Measurements from ENCODE around the gene GTPBP4. TPM values are rescaled to one million over a fixed set of nuclear protein-coding genes. Genes with fewer than 3 reads are reported as not detected.
A peak's percentile ranks its signal among the peaks of the same experiment; 100 is the strongest.

GTPBP4 gene
- total RNA-seq, 1 experiment from 2014 or later, result 44.6 TPM

GRCh38 chr10:1011696-1012095 lies 23.5 kb downstream of the GTPBP4 start:
- ChIA-PET POLR2A (ENCODE audit: unreplicated experiment) (no interaction called here), CTCF (no interaction called here)
- Histone ChIP-seq H3K27ac (ENCODE audit: low read length) (no peak overlapping the region), H3K9me3 (ENCODE audit: low read length) (no peaks in the 10 kb centered on the region), H3K4me2 (ENCODE audit: low read length) (no peak overlapping the region), H3F3A (ENCODE audit: low read length, unreplicated experiment) (no peaks in the 10 kb centered on the region), H2AFZ (ENCODE audit: low read length) (no peak overlapping the region), H3K9ac (ENCODE audit: low read length) (no peak overlapping the region), H3K27me3 (ENCODE audit: low read length) (no peaks in the 10 kb centered on the region), H3K4me3 (ENCODE audit: low read length) (no peak overlapping the region), H3K36me3 (ENCODE audit: low read depth, low read length) (peaks cover 10% of the 10 kb centered on the region), H3K79me2 (ENCODE audit: low read length) (no peaks in the 10 kb centered on the region), H4K20me1 (ENCODE audit: low read length) (no peaks in the 10 kb centered on the region), H3K4me1 (ENCODE audit: insufficient read depth, low read length) (no peaks in the 10 kb centered on the region), H3K9me2 (replicated peaks; ENCODE audit: low read length) (no peaks in the 10 kb centered on the region)
- no peak for DNase-seq
- no peak for ATAC-seq
- intact Hi-C loops (cut with micrococcal nuclease), result no loop called here
- BruUV-seq (replicated peaks), result no TSS peak
- no peak for TF ChIP-seq CTCF (conservative IDR thresholded peaks at IDR 0.05; ENCODE audit: low read depth, low read length)
- no peak for TF ChIP-seq EZH2phosphoT487 (IDR thresholded peaks at IDR 0.05; ENCODE audit: borderline replicate concordance, low read length)
- TF ChIP-seq EZH2 (IDR thresholded peaks at IDR 0.05; ENCODE audit: low read length, unreplicated experiment), result no peak

- H3K4me3 ChIP-seq (ENCODE audit: low read length), result no peak overlapping the region
- intact Hi-C loops (cut with micrococcal nuclease), result no loop called here
- H3K4me1 ChIP-seq (ENCODE audit: insufficient read depth, low read length), result no peaks in the 10 kb centered on the region
- H3K9me2 ChIP-seq (replicated peaks; ENCODE audit: low read length), result no peaks in the 10 kb centered on the region
- no peak overlapping the region for H3K4me2 ChIP-seq (ENCODE audit: low read length)
- CTCF ChIA-PET, result no interaction called here
- H3F3A ChIP-seq (ENCODE audit: low read length, unreplicated experiment), result no peaks in the 10 kb centered on the region
- ATAC-seq (no peak), DNase-seq (no peak)
- POLR2A ChIA-PET (ENCODE audit: unreplicated experiment), result no interaction called here
- no TSS peak for BruUV-seq (replicated peaks)
- no peaks in the 10 kb centered on the region for H3K9me3 ChIP-seq (ENCODE audit: low read length)
- no peak overlapping the region for H2AFZ ChIP-seq (ENCODE audit: low read length)
- H3K9ac ChIP-seq (ENCODE audit: low read length), result no peak overlapping the region
- H3K27me3 ChIP-seq (ENCODE audit: low read length), result no peaks in the 10 kb centered on the region
- H4K20me1 ChIP-seq (ENCODE audit: low read length), result no peaks in the 10 kb centered on the region
- no peak overlapping the region for H3K27ac ChIP-seq (ENCODE audit: low read length)
- peaks cover 10% of the 10 kb centered on the region for H3K36me3 ChIP-seq (ENCODE audit: low read depth, low read length)
- TF ChIP-seq CTCF (conservative IDR thresholded peaks at IDR 0.05; ENCODE audit: low read depth, low read length) (no peak), EZH2phosphoT487 (IDR thresholded peaks at IDR 0.05; ENCODE audit: borderline replicate concordance, low read length) (no peak), EZH2 (IDR thresholded peaks at IDR 0.05; ENCODE audit: low read length, unreplicated experiment) (no peak)
- no peaks in the 10 kb centered on the region for H3K79me2 ChIP-seq (ENCODE audit: low read length)
These were observed 27.5 kb downstream of the GTPBP4 start for GRCh38 chr10:1015688-1016087.

- Histone ChIP-seq H2AFZ (ENCODE audit: low read length) (no peak overlapping the region), H3K27me3 (ENCODE audit: low read length) (no peaks in the 10 kb centered on the region), H4K20me1 (ENCODE audit: low read length) (no peaks in the 10 kb centered on the region), H3K79me2 (ENCODE audit: low read length) (no peaks in the 10 kb centered on the region), H3F3A (ENCODE audit: low read length, unreplicated experiment) (no peaks in the 10 kb centered on the region), H3K9me3 (ENCODE audit: low read length) (no peaks in the 10 kb centered on the region), H3K9ac (ENCODE audit: low read length) (no peak overlapping the region), H3K4me1 (ENCODE audit: insufficient read depth, low read length) (no peaks in the 10 kb centered on the region), H3K4me3 (ENCODE audit: low read length) (no peak overlapping the region), H3K9me2 (replicated peaks; ENCODE audit: low read length) (no peaks in the 10 kb centered on the region), H3K36me3 (ENCODE audit: low read depth, low read length) (peaks cover 10% of the 10 kb centered on the region), H3K27ac (ENCODE audit: low read length) (no peak overlapping the region), H3K4me2 (ENCODE audit: low read length) (no peak overlapping the region)
- TSS peak; percentile 6 for BruUV-seq (replicated peaks)
- no peak for ATAC-seq
- no peak for TF ChIP-seq CTCF (conservative IDR thresholded peaks at IDR 0.05; ENCODE audit: low read depth, low read length)
- no peak for TF ChIP-seq EZH2 (IDR thresholded peaks at IDR 0.05; ENCODE audit: low read length, unreplicated experiment)
- no peak for TF ChIP-seq EZH2phosphoT487 (IDR thresholded peaks at IDR 0.05; ENCODE audit: borderline replicate concordance, low read length)
- intact Hi-C loops (cut with micrococcal nuclease), result no loop called here
- CTCF ChIA-PET, result no interaction called here
- DNase-seq, result no peak
- POLR2A ChIA-PET (ENCODE audit: unreplicated experiment), result no interaction called here
These were observed 31.1 kb downstream of the GTPBP4 start for GRCh38 chr10:1019362-1019761.
